Skeletal muscle tissue (tissue), 4 donors: Measurements from ENCODE around the gene UBA3. TPM values are rescaled to one million over a fixed set of nuclear protein-coding genes. Genes with fewer than 3 reads are reported as not detected.
A peak's percentile ranks its signal among the peaks of the same experiment; 100 is the strongest.

Experiments
- H3K27ac ChIP-seq: one replicate; pipeline ENCODE4 v1.7.0; 2013; ENCODE audit warnings: mild to moderate bottlenecking, low read depth, low read length, inconsistent platforms
- H3K27me3 ChIP-seq, 3 donors: one replicate each; pipeline ENCODE4 v1.7.0; 2013; ENCODE audit warnings: low read length in 3 of 3; ENCODE audit not compliant: control insufficient read depth in 3 of 3, insufficient read depth in 3 of 3
- H3K36me3 ChIP-seq, 3 donors: one replicate each; pipeline ENCODE4 v1.7.0; 2013; ENCODE audit warnings: low read length in 3 of 3; ENCODE audit not compliant: control insufficient read depth in 3 of 3, insufficient read depth in 3 of 3
- H3K4me1 ChIP-seq, 3 donors: one replicate each; pipeline ENCODE4 v1.7.0; 2013; ENCODE audit warnings: low read length in 3 of 3, mild to moderate bottlenecking in 3 of 3; ENCODE audit not compliant: control insufficient read depth in 3 of 3, insufficient read depth in 3 of 3
- H3K4me3 ChIP-seq, 3 donors: one replicate each; pipeline ENCODE4 v1.7.0; 2013; ENCODE audit warnings: low read length in 3 of 3
- H3K9ac ChIP-seq, 3 donors: one replicate each; pipeline ENCODE4 v1.7.0; 2013; ENCODE audit warnings: low read length in 3 of 3, mild to moderate bottlenecking in 3 of 3, moderate library complexity in 2 of 3, low read depth in 1 of 3
- H3K9me3 ChIP-seq, 3 donors: one replicate each; pipeline ENCODE4 v1.7.0; 2013; ENCODE audit warnings: low read length in 3 of 3; ENCODE audit not compliant: control insufficient read depth in 3 of 3
- total RNA-seq: library from RNA; depleted of rRNA; stranded (reverse); fragments of >200 nt; gene quantifications from one replicate; pipeline ENCODE4 v1.2.3, GENCODE V29; 2014
- donor health status: Osteomylitis.

The UBA3 gene
- total RNA-seq, 1 donor from 2014 or later = 48.5 TPM

- Histone ChIP-seq H3K9me3 (no peaks in the 10 kb centered on the region), H3K4me3 (peak overlapping the region; percentile 54 to 66 (median 63)), H3K36me3 (peaks cover 2 to 19% (median 14%) of the 10 kb centered on the region in 3 donors), H3K4me1 (peaks cover 13 to 19% (median 18%) of the 10 kb centered on the region in 3 donors), H3K27me3 (no peaks in the 10 kb centered on the region), H3K9ac (peak overlapping the region in 2 of 3 donors; percentile 58 to 76), H3K27ac (peak overlapping the region; percentile 79)
Observed at GRCh38 chr3:69119138-69119537, 39.0 kb upstream of the UBA3 start.

GRCh38 chr3:69118555-69118954 is 38.4 kb upstream of the UBA3 start:
- Histone ChIP-seq H3K36me3 (peaks cover 2 to 19% (median 14%) of the 10 kb centered on the region in 3 donors), H3K27ac (peak overlapping the region; percentile 79), H3K27me3 (no peaks in the 10 kb centered on the region), H3K9me3 (no peaks in the 10 kb centered on the region), H3K4me3 (peak overlapping the region; percentile 54 to 66 (median 63)), H3K4me1 (peaks cover 15 to 21% (median 19%) of the 10 kb centered on the region in 3 donors), H3K9ac (peak overlapping the region; percentile 28 to 76 (median 57))

- Histone ChIP-seq H3K9me3 (no peaks in the 10 kb centered on the region), H3K27me3 (no peaks in the 10 kb centered on the region), H3K4me3 (peak overlapping the region; percentile 54 to 63 (median 58)), H3K4me1 (peaks cover 15 to 37% (median 32%) of the 10 kb centered on the region in 3 donors), H3K9ac (peak overlapping the region; percentile 7 to 76 (median 73)), H3K36me3 (peaks cover 6 to 24% (median 21%) of the 10 kb centered on the region in 3 donors), H3K27ac (peak overlapping the region; percentile 84)
Observed at GRCh38 chr3:69116897-69117296, 36.7 kb upstream of the UBA3 start.

GRCh38 chr3:69116162-69116561 is 36.0 kb upstream of the UBA3 start:
- H3K9me3 ChIP-seq = no peaks in the 10 kb centered on the region
- no peaks in the 10 kb centered on the region for H3K27me3 ChIP-seq
- H3K4me1 ChIP-seq = peaks cover 18 to 39% (median 33%) of the 10 kb centered on the region in 3 donors
- peaks cover 6 to 24% (median 21%) of the 10 kb centered on the region in 3 donors for H3K36me3 ChIP-seq
- H3K9ac ChIP-seq = peak overlapping the region; percentile 7 to 76 (median 73)
- peak overlapping the region; percentile 54 to 63 (median 58) for H3K4me3 ChIP-seq
- H3K27ac ChIP-seq = peak overlapping the region; percentile 84

- Histone ChIP-seq H3K27me3 (no peaks in the 10 kb centered on the region), H3K9me3 (no peaks in the 10 kb centered on the region), H3K4me1 (peaks cover 20 to 43% (median 36%) of the 10 kb centered on the region in 3 donors), H3K27ac (peak overlapping the region; percentile 84), H3K9ac (peak overlapping the region; percentile 21 to 76 (median 73)), H3K4me3 (peak overlapping the region; percentile 54 to 63 (median 58)), H3K36me3 (peaks cover 9 to 27% (median 21%) of the 10 kb centered on the region in 3 donors)
Observed at GRCh38 chr3:69115731-69116130, 35.6 kb upstream of the UBA3 start.

- Histone ChIP-seq H3K9me3 (no peaks in the 10 kb centered on the region), H3K4me1 (peaks cover 28 to 45% (median 37%) of the 10 kb centered on the region in 3 donors), H3K4me3 (no peak overlapping the region), H3K36me3 (peaks cover 7 to 17% (median 11%) of the 10 kb centered on the region in 3 donors), H3K9ac (peak overlapping the region in 2 of 3 donors; percentile 7 to 25), H3K27me3 (no peaks in the 10 kb centered on the region), H3K27ac (peak overlapping the region; percentile 84)
Observed at GRCh38 chr3:69113536-69113935, 33.4 kb upstream of the UBA3 start.

GRCh38 chr3:69110941-69111546 is 30.9 kb upstream of the UBA3 start:
- no peaks in the 10 kb centered on the region for H3K9me3 ChIP-seq
- H3K36me3 ChIP-seq = peaks cover 10 to 21% (median 14%) of the 10 kb centered on the region in 3 donors
- H3K27ac ChIP-seq = peak overlapping the region; percentile 28
- peaks cover 33 to 48% (median 35%) of the 10 kb centered on the region in 3 donors for H3K4me1 ChIP-seq
- no peak overlapping the region for H3K9ac ChIP-seq
- no peaks in the 10 kb centered on the region for H3K27me3 ChIP-seq
- H3K4me3 ChIP-seq = no peak overlapping the region

- peak overlapping the region; percentile 62 for H3K27ac ChIP-seq
Observed at GRCh38 chr3:69108811-69109210, 28.6 kb upstream of the UBA3 start.

GRCh38 chr3:69107841-69108240 is 27.7 kb upstream of the UBA3 start:
- H3K27ac ChIP-seq = peak overlapping the region; percentile 43
- no peaks in the 10 kb centered on the region for H3K9me3 ChIP-seq
- H3K36me3 ChIP-seq = peaks cover 17 to 38% (median 36%) of the 10 kb centered on the region in 3 donors
- H3K4me1 ChIP-seq = peaks cover 34 to 41% (median 37%) of the 10 kb centered on the region in 3 donors
- no peak overlapping the region for H3K9ac ChIP-seq
- H3K4me3 ChIP-seq = no peak overlapping the region
- no peaks in the 10 kb centered on the region for H3K27me3 ChIP-seq

More at GRCh38 chr3:69108811-69109210, 28.6 kb upstream of the UBA3 start:
- Histone ChIP-seq H3K4me1 (peaks cover 35 to 44% (median 37%) of the 10 kb centered on the region in 3 donors), H3K9me3 (no peaks in the 10 kb centered on the region), H3K27me3 (no peaks in the 10 kb centered on the region), H3K36me3 (peaks cover 17 to 30% (median 27%) of the 10 kb centered on the region in 3 donors), H3K4me3 (no peak overlapping the region), H3K9ac (no peak overlapping the region)

- H3K4me3 ChIP-seq = no peak overlapping the region
- no peak overlapping the region for H3K27ac ChIP-seq
- H3K36me3 ChIP-seq = peaks cover 20 to 43% (median 40%) of the 10 kb centered on the region in 3 donors
- H3K27me3 ChIP-seq = no peaks in the 10 kb centered on the region
- no peaks in the 10 kb centered on the region for H3K9me3 ChIP-seq
- peaks cover 22 to 33% (median 31%) of the 10 kb centered on the region in 3 donors for H3K4me1 ChIP-seq
- no peak overlapping the region for H3K9ac ChIP-seq
Observed at GRCh38 chr3:69105320-69105719, 25.2 kb upstream of the UBA3 start.
